Measurements from ENCODE around the gene GAS6. TPM values are rescaled to one million over a fixed set of nuclear protein-coding genes. Genes with fewer than 3 reads are reported as not detected.

Gene GAS6
- total RNA-seq, 1 experiment from 2014 or later = 49.4 TPM

DNA sequence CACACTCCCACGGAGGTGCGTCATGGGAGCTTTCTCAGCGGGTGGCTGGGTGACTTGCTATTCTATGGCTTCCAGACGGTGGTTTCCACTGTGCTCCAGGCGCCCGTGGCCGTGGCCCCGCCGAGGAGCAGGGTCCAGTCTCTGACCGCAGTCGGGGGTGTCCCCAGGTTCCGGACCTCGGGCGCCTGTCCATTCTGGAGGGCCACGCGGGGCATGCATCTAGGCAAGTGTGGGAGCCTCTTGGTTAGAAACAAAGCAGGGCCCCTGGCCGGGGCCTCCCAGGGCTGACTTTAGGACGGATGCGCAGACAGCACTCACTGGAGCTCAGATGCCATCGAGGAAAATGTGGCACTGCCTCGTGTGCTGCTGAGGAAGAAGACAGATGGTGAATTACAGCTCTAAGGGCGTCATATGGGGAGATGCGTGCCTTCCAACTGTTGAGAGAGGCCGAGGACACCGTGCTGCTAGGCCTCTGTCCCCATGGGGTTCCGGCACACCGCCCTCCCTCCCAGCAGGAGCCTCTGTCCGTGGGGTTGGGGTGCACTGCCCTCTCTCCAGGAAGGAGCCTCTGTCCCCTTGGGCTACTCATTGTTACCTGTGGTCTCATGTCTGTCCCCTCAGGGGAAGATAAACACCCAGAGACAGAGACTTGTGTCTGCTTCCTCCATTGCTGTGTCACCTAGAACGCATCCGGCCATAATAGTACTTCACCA is 66.8 kb downstream of the GAS6 start:
- ATAC-seq (no peak), DNase-seq (ENCODE audit: low read depth, low spot score) (no peak)
- no peaks in the 10 kb centered on the region for H3K9me3 ChIP-seq (ENCODE audit: control insufficient read depth in 1 of 2, insufficient read depth in 1 of 2, low read depth in 1 of 2, low read length in 2 of 2)
- no peak for TF ChIP-seq CTCF (IDR thresholded peaks at IDR 0.05 in 2 of 3, conservative IDR thresholded peaks at IDR 0.05 in 1 of 3; ENCODE audit: borderline replicate concordance in 1 of 3, insufficient read depth in 1 of 3, low read depth in 2 of 3, low read length in 2 of 3)
- H3K79me2 ChIP-seq (ENCODE audit: insufficient read depth, low read length) = no peaks in the 10 kb centered on the region
- H3K9ac ChIP-seq (ENCODE audit: low read length) = no peak overlapping the region
- ChIA-PET RAD21 (ENCODE audit: low non-redundant PET in 1 of 2, low total read pairs in 2 of 2, uncharacterized antibody in 2 of 2, unreplicated experiment in 2 of 2) (no interaction called here), CTCF (no interaction called here), POLR2A (no interaction called here)
- peaks cover 0 to 4% of the 10 kb centered on the region in 2 experiments; a peak in 2 of 4 replicates for H3K4me1 ChIP-seq (ENCODE audit: control insufficient read depth in 1 of 2, insufficient read depth in 2 of 2, low read length in 2 of 2)
- intact Hi-C loops (cut with micrococcal nuclease) = no loop called here
- no TSS peak for BruUV-seq (replicated peaks)
- no peaks in the 10 kb centered on the region for H3K27me3 ChIP-seq (ENCODE audit: insufficient read depth, low read length)
- no peaks in the 10 kb centered on the region for H3K9me2 ChIP-seq (ENCODE audit: insufficient read depth)
- no peak overlapping the region for H2AFZ ChIP-seq (ENCODE audit: low read depth, low read length, poor library complexity, severe bottlenecking)
- no peak overlapping the region for H3K27ac ChIP-seq (ENCODE audit: low read depth, low read length)
- no peaks in the 10 kb centered on the region for H4K20me1 ChIP-seq (ENCODE audit: insufficient read depth)
- H3K36me3 ChIP-seq (ENCODE audit: control insufficient read depth in 1 of 2, insufficient read depth in 2 of 2, low read length in 2 of 2) = no peaks in the 10 kb centered on the region
- no peak overlapping the region for H3K4me2 ChIP-seq (ENCODE audit: low read length)
- no peak overlapping the region for H3K4me3 ChIP-seq (replicated peaks in 1 of 2; ENCODE audit: low read depth in 1 of 2, low read length in 2 of 2)

DNA sequence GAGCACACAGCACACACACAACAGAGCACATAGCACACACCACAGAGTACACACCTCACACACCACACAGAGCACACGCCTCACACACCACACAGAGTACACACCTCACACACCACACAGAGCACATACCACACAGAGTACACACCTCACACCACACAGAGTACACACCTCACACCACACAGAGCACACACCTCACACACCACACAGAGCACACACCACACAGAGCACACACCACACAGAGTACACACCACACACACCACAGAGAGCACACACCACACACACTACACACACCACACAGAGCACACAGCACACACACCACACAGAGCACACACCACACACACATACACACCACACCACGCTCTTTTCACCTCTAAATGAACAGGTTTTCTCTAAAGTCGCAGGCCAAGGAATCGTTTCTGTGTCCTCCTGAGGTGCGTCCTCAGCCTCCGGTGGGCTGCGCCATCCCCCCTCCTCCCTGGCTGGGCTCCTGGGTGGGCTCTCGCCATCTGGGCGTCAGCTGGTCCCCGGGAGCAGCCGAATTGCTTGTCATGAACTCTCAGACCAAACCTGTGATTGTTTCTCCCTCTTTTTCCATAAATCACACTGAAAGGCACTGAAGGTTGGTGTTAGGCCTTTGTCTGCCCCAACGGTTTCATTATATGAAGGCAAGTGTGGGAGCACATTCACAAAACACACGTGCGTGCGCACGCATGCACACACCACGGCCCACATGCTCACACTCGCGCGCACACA is 67.5 kb downstream of the GAS6 start:
- Histone ChIP-seq H3K79me2 (ENCODE audit: insufficient read depth, low read length) (no peaks in the 10 kb centered on the region), H2AFZ (ENCODE audit: low read depth, low read length, poor library complexity, severe bottlenecking) (no peak overlapping the region), H4K20me1 (ENCODE audit: insufficient read depth) (no peaks in the 10 kb centered on the region), H3K4me2 (ENCODE audit: low read length) (no peak overlapping the region), H3K4me1 (ENCODE audit: control insufficient read depth in 1 of 2, insufficient read depth in 2 of 2, low read length in 2 of 2) (no peaks in the 10 kb centered on the region), H3K4me3 (replicated peaks in 1 of 2; ENCODE audit: low read depth in 1 of 2, low read length in 2 of 2) (no peak overlapping the region), H3K9ac (ENCODE audit: low read length) (no peak overlapping the region), H3K9me3 (ENCODE audit: control insufficient read depth in 1 of 2, insufficient read depth in 1 of 2, low read depth in 1 of 2, low read length in 2 of 2) (no peaks in the 10 kb centered on the region), H3K27ac (ENCODE audit: low read depth, low read length) (no peak overlapping the region), H3K9me2 (ENCODE audit: insufficient read depth) (no peaks in the 10 kb centered on the region), H3K36me3 (ENCODE audit: control insufficient read depth in 1 of 2, insufficient read depth in 2 of 2, low read length in 2 of 2) (no peaks in the 10 kb centered on the region), H3K27me3 (ENCODE audit: insufficient read depth, low read length) (no peaks in the 10 kb centered on the region)
- ChIA-PET RAD21 (ENCODE audit: low non-redundant PET in 1 of 2, low total read pairs in 2 of 2, uncharacterized antibody in 2 of 2, unreplicated experiment in 2 of 2) (no interaction called here), POLR2A (no interaction called here), CTCF (no interaction called here)
- intact Hi-C loops (cut with micrococcal nuclease) = no loop called here
- no TSS peak for BruUV-seq (replicated peaks)
- DNase-seq (ENCODE audit: low read depth, low spot score) (no peak), ATAC-seq (no peak)
- TF ChIP-seq SRF (IDR thresholded peaks at IDR 0.05; ENCODE audit: low read depth) (no peak), CBX3 (IDR thresholded peaks at IDR 0.05; ENCODE audit: low read depth) (no peak), TCF7L2 (IDR thresholded peaks at IDR 0.05; ENCODE audit: borderline replicate concordance, extremely low read depth, insufficient read depth, insufficient read length) (no peak), ATF3 (IDR thresholded peaks at IDR 0.05) (no peak), YY1 (IDR thresholded peaks at IDR 0.05; ENCODE audit: extremely low read depth, insufficient replicate concordance, low read depth, low read length) (no peak), CTCF (IDR thresholded peaks at IDR 0.05 in 2 of 3, conservative IDR thresholded peaks at IDR 0.05 in 1 of 3; ENCODE audit: borderline replicate concordance in 1 of 3, insufficient read depth in 1 of 3, low read depth in 2 of 3, low read length in 2 of 3) (no peak), JUND (IDR thresholded peaks at IDR 0.05) (no peak)
- TF ChIP-seq, protein P1, sequence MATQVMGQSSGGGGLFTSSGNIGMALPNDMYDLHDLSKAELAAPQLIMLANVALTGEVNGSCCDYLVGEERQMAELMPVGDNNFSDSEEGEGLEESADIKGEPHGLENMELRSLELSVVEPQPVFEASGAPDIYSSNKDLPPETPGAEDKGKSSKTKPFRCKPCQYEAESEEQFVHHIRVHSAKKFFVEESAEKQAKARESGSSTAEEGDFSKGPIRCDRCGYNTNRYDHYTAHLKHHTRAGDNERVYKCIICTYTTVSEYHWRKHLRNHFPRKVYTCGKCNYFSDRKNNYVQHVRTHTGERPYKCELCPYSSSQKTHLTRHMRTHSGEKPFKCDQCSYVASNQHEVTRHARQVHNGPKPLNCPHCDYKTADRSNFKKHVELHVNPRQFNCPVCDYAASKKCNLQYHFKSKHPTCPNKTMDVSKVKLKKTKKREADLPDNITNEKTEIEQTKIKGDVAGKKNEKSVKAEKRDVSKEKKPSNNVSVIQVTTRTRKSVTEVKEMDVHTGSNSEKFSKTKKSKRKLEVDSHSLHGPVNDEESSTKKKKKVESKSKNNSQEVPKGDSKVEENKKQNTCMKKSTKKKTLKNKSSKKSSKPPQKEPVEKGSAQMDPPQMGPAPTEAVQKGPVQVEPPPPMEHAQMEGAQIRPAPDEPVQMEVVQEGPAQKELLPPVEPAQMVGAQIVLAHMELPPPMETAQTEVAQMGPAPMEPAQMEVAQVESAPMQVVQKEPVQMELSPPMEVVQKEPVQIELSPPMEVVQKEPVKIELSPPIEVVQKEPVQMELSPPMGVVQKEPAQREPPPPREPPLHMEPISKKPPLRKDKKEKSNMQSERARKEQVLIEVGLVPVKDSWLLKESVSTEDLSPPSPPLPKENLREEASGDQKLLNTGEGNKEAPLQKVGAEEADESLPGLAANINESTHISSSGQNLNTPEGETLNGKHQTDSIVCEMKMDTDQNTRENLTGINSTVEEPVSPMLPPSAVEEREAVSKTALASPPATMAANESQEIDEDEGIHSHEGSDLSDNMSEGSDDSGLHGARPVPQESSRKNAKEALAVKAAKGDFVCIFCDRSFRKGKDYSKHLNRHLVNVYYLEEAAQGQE (IDR thresholded peaks at IDR 0.05; ENCODE audit: low read depth) = no peak

Data from HCT116 (cell line).